Adrenal gland (tissue), 12 donors: ENCODE results near the gene DIAPH2. TPM values are rescaled to one million over a fixed set of nuclear protein-coding genes. Genes with fewer than 3 reads are reported as not detected.
A peak's percentile ranks its signal among the peaks of the same experiment; 100 is the strongest.

Experiments used
- DNase-seq, 7 donors: peaks; one replicate each; pipeline ENCODE4 v3.0.0-alpha.2; 2019 to 2020
- H3K27ac ChIP-seq, 5 donors: fragments of 200-600 bp; sonication (generic) in 4 of 5; 1 replicate in 3 of 5; 2 replicates in 2 of 5; pipeline versions ENCODE4 v1.5.1 to v1.8.0; 2016 to 2020; ENCODE audit warnings: mild to moderate bottlenecking in 1 of 5
- H3K27me3 ChIP-seq: fragments of 200-600 bp; 2 replicates; pipeline ENCODE4 v1.8.0; 2021
- H3K36me3 ChIP-seq, 2 donors: fragments of 200-600 bp; replicated peaks in 1 of 2; 1 replicate in 1 of 2; 2 replicates in 1 of 2; pipeline versions ENCODE4 v1.5.1 to v1.8.0; 2018 to 2022
- H3K4me1 ChIP-seq, 2 donors: fragments of 200-600 bp; replicated peaks in 1 of 2; 1 replicate in 1 of 2; 2 replicates in 1 of 2; pipeline versions ENCODE4 v1.5.1 to v1.8.0; 2018 to 2021
- H3K4me3 ChIP-seq, 4 donors: fragments of 200-600 bp; sonication (generic) in 3 of 4; one replicate each; pipeline ENCODE4 v1.5.1; 2016 to 2018
- H3K9me3 ChIP-seq, 3 donors: fragments of 200-600 bp; sonication (generic) in 1 of 3; replicated peaks in 1 of 3; 1 replicate in 2 of 3; 2 replicates in 1 of 3; pipeline versions ENCODE4 v1.5.1 to v1.8.0; 2016 to 2021
- POLR2A ChIP-seq, 2 donors: fragments of 450-650 bp; IDR thresholded peaks; one replicate each; pipeline ENCODE4 v1.6.1; 2017; ENCODE audit warnings: antibody characterized with exemption in 2 of 2, mild to moderate bottlenecking in 2 of 2, moderate library complexity in 1 of 2
- WGBS, 4 donors: extraction: QIAGEN DNeasy Blood & Tissue Kit in 2 of 4; methylation state at CpG; one replicate each; pipeline versions ENCODE4 v1.1.5 to v1.1.7; 2013 to 2017; 5-methylcytosine and 5-hydroxymethylcytosine counted together
- intact Hi-C, 2 donors: fragments of 100-400 bp; cut with DNase I; formaldehyde crosslinking; loops; one replicate each; pipeline versions ENCODE4 v1.14.1 to v1.15.0; 2022 to 2023
- polyA plus RNA-seq, 3 donors: library from polyadenylated mRNA; stranded (reverse); fragments of 200-250 nt in 2 of 3; fragments of 350-450 nt in 1 of 3; fragmentation: Illumina TruSeq in 1 of 3; extraction: RNeasy Lipid Tissue Mini Kit (QIAGEN cat#74804) in 1 of 3; gene quantifications; one replicate each; pipeline ENCODE4 v1.2.3, GENCODE V29; 2013 to 2014
- total RNA-seq, 9 donors: library from RNA; depleted of rRNA in 4 of 9; stranded (reverse); fragments of >200 nt in 4 of 9; fragments of 120-200 nt in 1 of 9; fragmentation: NEBNext Ultra II Directional in 1 of 9; extraction: Animal tissue kit (Norgen Biotek cat#: 25700) in 1 of 9; gene quantifications; one replicate each; pipeline versions ENCODE4 v1.1.0 to v1.2.4, GENCODE V29; 2013 to 2023
- TF ChIP-seq, protein P1 (sequence below), 6 experiments: fragments of 450-650 bp in 4 of 6; fragments of 200-600 bp in 2 of 6; sonication (generic) in 1 of 6; IDR thresholded peaks; 1 replicate in 5 of 6; 2 replicates in 1 of 6; pipeline versions ENCODE4 v1.5.1 to v1.8.0; 2016 to 2021; ENCODE audit warnings: antibody characterized with exemption in 6 of 6, mild to moderate bottlenecking in 2 of 6, moderate library complexity in 1 of 6
- donor health status: healthy with polysubstance abuse.
- donor health status: Bipolar disorder and iron deficiency.
- donor health status: DM: yes; HTN: yes; CAD: no.
- donor health status: DM: no; HTN: no; CAD: no.
- donor health status: DM: no; HTN: no; CAD: no.
- donor health status: DM: yes; HTN: yes; CAD: no.

DIAPH2 gene
- total and polyA plus RNA-seq, 12 donors = 3.2 to 33.3 (median 12.3) TPM

DNA sequence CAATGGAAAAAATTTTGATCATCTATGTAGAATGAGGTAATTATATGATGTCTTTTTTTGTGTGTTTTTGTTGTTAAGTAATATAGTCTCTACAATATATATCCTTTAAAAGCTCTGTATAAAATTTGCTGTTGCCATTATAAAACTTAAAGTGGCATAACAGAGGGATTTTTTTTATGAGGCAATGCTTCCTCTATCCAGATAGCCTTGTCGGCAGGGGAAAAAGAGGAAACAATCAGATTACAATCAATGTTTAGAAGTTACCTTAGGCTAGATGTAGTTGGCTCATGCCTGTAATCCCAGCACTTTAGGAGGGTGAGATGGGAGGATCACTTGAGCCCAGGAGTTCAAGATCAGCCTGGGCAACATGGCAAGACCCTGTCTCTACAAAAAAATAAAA, 86.8 kb downstream of the DIAPH2 start:
- TF ChIP-seq, protein P1, sequence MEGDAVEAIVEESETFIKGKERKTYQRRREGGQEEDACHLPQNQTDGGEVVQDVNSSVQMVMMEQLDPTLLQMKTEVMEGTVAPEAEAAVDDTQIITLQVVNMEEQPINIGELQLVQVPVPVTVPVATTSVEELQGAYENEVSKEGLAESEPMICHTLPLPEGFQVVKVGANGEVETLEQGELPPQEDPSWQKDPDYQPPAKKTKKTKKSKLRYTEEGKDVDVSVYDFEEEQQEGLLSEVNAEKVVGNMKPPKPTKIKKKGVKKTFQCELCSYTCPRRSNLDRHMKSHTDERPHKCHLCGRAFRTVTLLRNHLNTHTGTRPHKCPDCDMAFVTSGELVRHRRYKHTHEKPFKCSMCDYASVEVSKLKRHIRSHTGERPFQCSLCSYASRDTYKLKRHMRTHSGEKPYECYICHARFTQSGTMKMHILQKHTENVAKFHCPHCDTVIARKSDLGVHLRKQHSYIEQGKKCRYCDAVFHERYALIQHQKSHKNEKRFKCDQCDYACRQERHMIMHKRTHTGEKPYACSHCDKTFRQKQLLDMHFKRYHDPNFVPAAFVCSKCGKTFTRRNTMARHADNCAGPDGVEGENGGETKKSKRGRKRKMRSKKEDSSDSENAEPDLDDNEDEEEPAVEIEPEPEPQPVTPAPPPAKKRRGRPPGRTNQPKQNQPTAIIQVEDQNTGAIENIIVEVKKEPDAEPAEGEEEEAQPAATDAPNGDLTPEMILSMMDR (IDR thresholded peaks at IDR 0.05) = no peak
- TF ChIP-seq POLR2A (IDR thresholded peaks at IDR 0.05) = no peak
- 55 to 83% (median 71%) methylated on average over 1 of the region's 1 CpG for WGBS, 4 donors
- no peak for DNase-seq
- H3K27me3 ChIP-seq = no peaks in the 10 kb centered on the region
- no peak overlapping the region for H3K4me3 ChIP-seq
- no peaks in the 10 kb centered on the region for H3K36me3 ChIP-seq
- H3K9me3 ChIP-seq = no peaks in the 10 kb centered on the region
- intact Hi-C loops = no loop called here
- no peaks in the 10 kb centered on the region for H3K4me1 ChIP-seq
- no peak overlapping the region for H3K27ac ChIP-seq

DNA sequence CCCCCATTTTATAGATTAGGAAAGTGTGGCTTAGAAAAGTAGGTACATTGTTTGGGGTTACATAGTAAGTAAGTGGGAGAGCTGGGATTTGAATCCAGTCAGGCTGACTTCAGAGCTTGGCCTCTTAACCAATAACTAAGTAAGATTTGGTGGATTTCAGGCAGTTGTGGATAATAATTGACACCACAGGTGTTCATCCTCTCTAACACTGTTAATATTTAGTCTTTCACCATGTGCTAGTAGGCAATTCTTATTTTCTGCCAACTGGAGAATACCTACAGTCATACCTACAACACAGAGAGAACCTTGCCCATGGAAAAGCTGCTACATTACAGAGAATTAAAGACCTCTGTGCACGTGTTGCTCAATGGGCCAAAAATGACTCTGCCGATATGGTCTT, 89.5 kb downstream of the DIAPH2 start:
- no peaks in the 10 kb centered on the region for H3K4me1 ChIP-seq
- H3K27me3 ChIP-seq = no peaks in the 10 kb centered on the region
- no peak overlapping the region for H3K27ac ChIP-seq
- TF ChIP-seq POLR2A (IDR thresholded peaks at IDR 0.05) = no peak
- TF ChIP-seq, protein P1 (IDR thresholded peaks at IDR 0.05) = no peak
- H3K36me3 ChIP-seq = no peaks in the 10 kb centered on the region
- intact Hi-C loops = no loop called here
- H3K4me3 ChIP-seq = no peak overlapping the region
- 77 to 95% (median 88%) methylated on average over 2 of the region's 2 CpGs for WGBS, 4 donors
- no peak for DNase-seq
- H3K9me3 ChIP-seq = no peaks in the 10 kb centered on the region

DNA sequence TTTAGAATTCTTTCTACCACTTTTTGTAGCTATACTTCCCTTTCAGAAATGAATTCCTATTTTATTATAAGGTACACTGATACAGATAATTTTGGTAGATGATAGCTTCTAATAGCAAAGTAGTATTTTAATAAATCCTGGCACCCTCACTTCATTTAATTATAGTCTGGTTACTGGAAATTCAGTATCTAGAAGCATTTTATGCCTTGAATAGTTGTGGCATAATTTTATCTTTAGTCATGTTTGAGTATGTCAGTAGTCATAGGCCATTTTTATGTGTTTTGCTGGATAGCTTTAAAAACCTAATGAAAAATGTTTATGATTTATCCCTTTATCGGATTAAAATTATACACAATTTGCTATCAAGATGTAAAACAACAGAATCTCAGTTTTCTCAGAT, 92.3 kb downstream of the DIAPH2 start:
- Histone ChIP-seq H3K36me3 (no peaks in the 10 kb centered on the region), H3K4me1 (no peaks in the 10 kb centered on the region), H3K4me3 (no peak overlapping the region), H3K27me3 (no peaks in the 10 kb centered on the region), H3K9me3 (no peaks in the 10 kb centered on the region), H3K27ac (no peak overlapping the region)
- DNase-seq = no peak
- TF ChIP-seq, protein P1 (IDR thresholded peaks at IDR 0.05) = no peak
- no peak for TF ChIP-seq POLR2A (IDR thresholded peaks at IDR 0.05)
- intact Hi-C loops = no loop called here
- 77 to 90% (median 87%) methylated on average over 1 of the region's 1 CpG for WGBS, 4 donors

DNA sequence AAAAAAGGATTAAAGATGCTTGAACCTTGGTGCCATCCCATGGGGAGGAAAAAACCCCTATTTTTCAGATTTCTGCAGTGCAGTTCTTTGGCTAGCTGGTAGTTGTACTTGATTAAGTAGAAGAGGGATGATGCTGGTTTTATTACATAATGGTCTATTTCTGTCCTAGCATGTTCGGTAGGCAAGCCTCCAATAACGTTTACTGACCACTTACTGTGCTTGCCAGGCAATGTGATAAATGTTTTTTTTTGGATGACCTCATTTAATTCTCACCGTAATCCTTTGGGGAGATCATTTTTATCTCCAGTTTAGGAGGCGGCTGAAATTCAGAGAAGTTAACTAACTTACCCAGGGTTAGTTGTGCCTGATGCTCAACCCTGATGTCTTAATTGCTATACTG, 106.9 kb downstream of the DIAPH2 start:
- 30 to 61% (median 45%) methylated on average over 4 of the region's 4 CpGs for WGBS, 4 donors
- H3K27ac ChIP-seq = no peak overlapping the region
- intact Hi-C loops = no loop called here
- H3K9me3 ChIP-seq = no peaks in the 10 kb centered on the region
- H3K4me3 ChIP-seq = no peak overlapping the region
- H3K4me1 ChIP-seq = no peaks in the 10 kb centered on the region
- no peaks in the 10 kb centered on the region for H3K36me3 ChIP-seq
- peak in 2 of 7 donors; percentile 9 to 49 for DNase-seq
- H3K27me3 ChIP-seq = no peaks in the 10 kb centered on the region
- TF ChIP-seq POLR2A (IDR thresholded peaks at IDR 0.05) = no peak
- TF ChIP-seq, protein P1 (IDR thresholded peaks at IDR 0.05) = no peak
